Adrenal gland (tissue), 12 donors: Measurements from ENCODE around the gene NEK9. TPM values are rescaled to one million over a fixed set of nuclear protein-coding genes. Genes with fewer than 3 reads are reported as not detected.

Source experiments
- DNase-seq, 7 donors: peaks; one replicate each; pipeline ENCODE4 v3.0.0-alpha.2; 2019 to 2020
- H3K27ac ChIP-seq, 5 donors: fragments of 200-600 bp; sonication (generic) in 4 of 5; 1 replicate in 3 of 5; 2 replicates in 2 of 5; pipeline versions ENCODE4 v1.5.1 to v1.8.0; 2016 to 2020; ENCODE audit warnings: mild to moderate bottlenecking in 1 of 5
- H3K27me3 ChIP-seq: fragments of 200-600 bp; 2 replicates; pipeline ENCODE4 v1.8.0; 2021
- H3K36me3 ChIP-seq, 2 donors: fragments of 200-600 bp; replicated peaks in 1 of 2; 1 replicate in 1 of 2; 2 replicates in 1 of 2; pipeline versions ENCODE4 v1.5.1 to v1.8.0; 2018 to 2022
- H3K4me1 ChIP-seq, 2 donors: fragments of 200-600 bp; replicated peaks in 1 of 2; 1 replicate in 1 of 2; 2 replicates in 1 of 2; pipeline versions ENCODE4 v1.5.1 to v1.8.0; 2018 to 2021
- H3K4me3 ChIP-seq, 4 donors: fragments of 200-600 bp; sonication (generic) in 3 of 4; one replicate each; pipeline ENCODE4 v1.5.1; 2016 to 2018
- H3K9me3 ChIP-seq, 3 donors: fragments of 200-600 bp; sonication (generic) in 1 of 3; replicated peaks in 1 of 3; 1 replicate in 2 of 3; 2 replicates in 1 of 3; pipeline versions ENCODE4 v1.5.1 to v1.8.0; 2016 to 2021
- CTCF ChIP-seq, 6 experiments: fragments of 450-650 bp in 4 of 6; fragments of 200-600 bp in 2 of 6; sonication (generic) in 1 of 6; IDR thresholded peaks; 1 replicate in 5 of 6; 2 replicates in 1 of 6; pipeline versions ENCODE4 v1.5.1 to v1.8.0; 2016 to 2021; ENCODE audit warnings: antibody characterized with exemption in 6 of 6, mild to moderate bottlenecking in 2 of 6, moderate library complexity in 1 of 6
- POLR2A ChIP-seq, 2 donors: fragments of 450-650 bp; IDR thresholded peaks; one replicate each; pipeline ENCODE4 v1.6.1; 2017; ENCODE audit warnings: antibody characterized with exemption in 2 of 2, mild to moderate bottlenecking in 2 of 2, moderate library complexity in 1 of 2
- WGBS, 4 donors: extraction: QIAGEN DNeasy Blood & Tissue Kit in 2 of 4; methylation state at CpG; one replicate each; pipeline versions ENCODE4 v1.1.5 to v1.1.7; 2013 to 2017; 5-methylcytosine and 5-hydroxymethylcytosine counted together
- intact Hi-C, 2 donors: fragments of 100-400 bp; cut with DNase I; formaldehyde crosslinking; loops; one replicate each; pipeline versions ENCODE4 v1.14.1 to v1.15.0; 2022 to 2023
- polyA plus RNA-seq, 3 donors: library from polyadenylated mRNA; stranded (reverse); fragments of 200-250 nt in 2 of 3; fragments of 350-450 nt in 1 of 3; fragmentation: Illumina TruSeq in 1 of 3; extraction: RNeasy Lipid Tissue Mini Kit (QIAGEN cat#74804) in 1 of 3; gene quantifications; one replicate each; pipeline ENCODE4 v1.2.3, GENCODE V29; 2013 to 2014
- total RNA-seq, 9 donors: library from RNA; depleted of rRNA in 4 of 9; stranded (reverse); fragments of >200 nt in 4 of 9; fragments of 120-200 nt in 1 of 9; fragmentation: NEBNext Ultra II Directional in 1 of 9; extraction: Animal tissue kit (Norgen Biotek cat#: 25700) in 1 of 9; gene quantifications; one replicate each; pipeline versions ENCODE4 v1.1.0 to v1.2.4, GENCODE V29; 2013 to 2023
- donor health status: healthy with polysubstance abuse.
- donor health status: Bipolar disorder and iron deficiency.
- donor health status: DM: yes; HTN: yes; CAD: no.
- donor health status: DM: no; HTN: no; CAD: no.
- donor health status: DM: no; HTN: no; CAD: no.
- donor health status: DM: yes; HTN: yes; CAD: no.

The NEK9 gene
- total and polyA plus RNA-seq, 12 donors: 39.2 to 165 (median 75.5) TPM

GRCh38 chr14:75088153-75088552 is 38.7 kb downstream of the NEK9 start:
- intact Hi-C loops: loop anchor here (5.0 to 10.0 kb wide), 3 partner anchors 141 to 226 kb away; no protein-coding TSS in a partner anchor
- WGBS, 4 donors: 74 to 90% (median 84%) methylated on average over 2 of the region's 2 CpGs

GRCh38 chr14:75084513-75084912 is 42.3 kb downstream of the NEK9 start:
- intact Hi-C loops: loop anchor here in 1 of 2 donors (10.0 kb wide), 1 partner anchor 170 kb away; no protein-coding TSS in a partner anchor
- peaks cover 0 to 4% of the 10 kb centered on the region in 2 donors for H3K4me1 ChIP-seq
- H3K27me3 ChIP-seq: no peaks in the 10 kb centered on the region
- peaks cover 0 to 64% of the 10 kb centered on the region in 2 donors for H3K36me3 ChIP-seq
- peak in 1 of 7 donors; percentile 24 for DNase-seq
- WGBS, 4 donors: 40 to 46% (median 44%) methylated on average over 5 of the region's 5 CpGs
- H3K4me3 ChIP-seq: no peak overlapping the region
- no peak overlapping the region for H3K27ac ChIP-seq
- H3K9me3 ChIP-seq: no peaks in the 10 kb centered on the region
- TF ChIP-seq CTCF (IDR thresholded peaks at IDR 0.05): peak in 1 of 6 experiments; percentile 29
- no peak for TF ChIP-seq POLR2A (IDR thresholded peaks at IDR 0.05)

More at GRCh38 chr14:75088153-75088552, 38.7 kb downstream of the NEK9 start:
- Histone ChIP-seq H3K27me3 (no peaks in the 10 kb centered on the region), H3K4me1 (no peaks in the 10 kb centered on the region), H3K27ac (no peak overlapping the region), H3K4me3 (no peak overlapping the region), H3K9me3 (no peaks in the 10 kb centered on the region), H3K36me3 (peaks cover 0 to 85% of the 10 kb centered on the region in 2 donors)
- no peak for TF ChIP-seq CTCF (IDR thresholded peaks at IDR 0.05)
- no peak for DNase-seq

- H3K27ac ChIP-seq: no peak overlapping the region
- peaks cover 0 to 58% of the 10 kb centered on the region in 2 donors for H3K36me3 ChIP-seq
- DNase-seq: no peak
- H3K27me3 ChIP-seq: no peaks in the 10 kb centered on the region
- intact Hi-C loops: loop anchor here in 1 of 2 donors (10.0 kb wide), 1 partner anchor 168 kb away; no protein-coding TSS in a partner anchor
- H3K4me1 ChIP-seq: peaks cover 0 to 4% of the 10 kb centered on the region in 2 donors
- no peak for TF ChIP-seq CTCF (IDR thresholded peaks at IDR 0.05)
- no peak for TF ChIP-seq POLR2A (IDR thresholded peaks at IDR 0.05)
- no peak overlapping the region for H3K4me3 ChIP-seq
- no peaks in the 10 kb centered on the region for H3K9me3 ChIP-seq
- 89 to 94% (median 93%) methylated on average over 1 of the region's 1 CpG for WGBS, 4 donors
These were observed 43.6 kb downstream of the NEK9 start for GRCh38 chr14:75083271-75083670.

GRCh38 chr14:75081660-75082229 is 45.1 kb downstream of the NEK9 start:
- intact Hi-C loops: loop anchor here in 1 of 2 donors (10.0 kb wide), 1 partner anchor 167 kb away; no protein-coding TSS in a partner anchor
- DNase-seq: no peak
- WGBS, 4 donors: 54 to 69% (median 66%) methylated on average over 2 of the region's 2 CpGs
- H3K27me3 ChIP-seq: no peaks in the 10 kb centered on the region
- no peak for TF ChIP-seq POLR2A (IDR thresholded peaks at IDR 0.05)
- H3K36me3 ChIP-seq: peaks cover 0 to 43% of the 10 kb centered on the region in 2 donors
- H3K4me3 ChIP-seq: no peak overlapping the region
- peak overlapping the region in 1 of 5 donors; percentile 24 for H3K27ac ChIP-seq
- peaks cover 0 to 4% of the 10 kb centered on the region in 2 donors for H3K4me1 ChIP-seq
- no peaks in the 10 kb centered on the region for H3K9me3 ChIP-seq

GRCh38 chr14:75079521-75079920 is 47.3 kb downstream of the NEK9 start:
- no peaks in the 10 kb centered on the region for H3K27me3 ChIP-seq
- H3K9me3 ChIP-seq: no peaks in the 10 kb centered on the region
- no peak for TF ChIP-seq CTCF (IDR thresholded peaks at IDR 0.05)
- TF ChIP-seq POLR2A (IDR thresholded peaks at IDR 0.05): no peak
- H3K4me1 ChIP-seq: peaks cover 0 to 4% of the 10 kb centered on the region in 2 donors
- DNase-seq: no peak
- no peak overlapping the region for H3K4me3 ChIP-seq
- H3K27ac ChIP-seq: no peak overlapping the region
- intact Hi-C loops: no loop called here
- 48 to 93% (median 67%) methylated on average over 4 of the region's 4 CpGs for WGBS, 4 donors
- peaks cover 0 to 21% of the 10 kb centered on the region in 2 donors for H3K36me3 ChIP-seq
